Adipocyte (in vitro differentiated cells): Measurements from ENCODE around the gene SLC35B2.

Source experiments
- DNase-seq: peaks from one replicate; pipeline ENCODE4 v3.0.0-alpha.2; 2015; ENCODE audit warnings: low read depth
- H3K27me3 ChIP-seq: replicated peaks from 2 replicates; pipeline ENCODE4 v1.7.0; 2013; ENCODE audit warnings: mild to moderate bottlenecking, low read length, moderate library complexity; ENCODE audit not compliant: control insufficient read depth, insufficient read depth
- H3K36me3 ChIP-seq: 2 replicates; pipeline ENCODE4 v1.7.0; 2013; ENCODE audit warnings: low read length, mild to moderate bottlenecking, moderate library complexity; ENCODE audit not compliant: control insufficient read depth, insufficient read depth, severe bottlenecking
- H3K4me1 ChIP-seq: 2 replicates; pipeline ENCODE4 v1.7.0; 2013; ENCODE audit warnings: mild to moderate bottlenecking, low read length, moderate library complexity; ENCODE audit not compliant: control insufficient read depth, insufficient read depth
- H3K4me3 ChIP-seq: 2 replicates; pipeline ENCODE4 v1.7.0; 2013; ENCODE audit warnings: mild to moderate bottlenecking, low read length, moderate library complexity
- H3K9ac ChIP-seq: 2 replicates; pipeline ENCODE4 v1.7.0; 2013; ENCODE audit warnings: mild to moderate bottlenecking, low read length, moderate library complexity
- H3K9me3 ChIP-seq: 2 replicates; pipeline ENCODE4 v1.7.0; 2013; ENCODE audit warnings: mild to moderate bottlenecking, low read length, moderate library complexity; ENCODE audit not compliant: control insufficient read depth

Gene SLC35B2

GRCh38 chr6:44298055-44298803, 40.9 kb upstream of the SLC35B2 start:
- peak overlapping the region; percentile 70 for H3K4me3 ChIP-seq
- H3K9me3 ChIP-seq = no peaks in the 10 kb centered on the region
- peaks cover 5% of the 10 kb centered on the region for H3K4me1 ChIP-seq
- H3K36me3 ChIP-seq = peaks cover 25% of the 10 kb centered on the region
- H3K27me3 ChIP-seq = peaks cover 39% of the 10 kb centered on the region
- no peak for DNase-seq
- H3K9ac ChIP-seq = no peak overlapping the region

- peaks cover 5% of the 10 kb centered on the region for H3K4me1 ChIP-seq
- peaks cover 48% of the 10 kb centered on the region for H3K27me3 ChIP-seq
- peak; percentile 76 for DNase-seq
- H3K9me3 ChIP-seq = no peaks in the 10 kb centered on the region
- H3K4me3 ChIP-seq = peak overlapping the region; percentile 70
- H3K9ac ChIP-seq = no peak overlapping the region
- peaks cover 18% of the 10 kb centered on the region for H3K36me3 ChIP-seq
Measured at GRCh38 chr6:44297063-44298038, 40.0 kb upstream of the SLC35B2 start.

DNA sequence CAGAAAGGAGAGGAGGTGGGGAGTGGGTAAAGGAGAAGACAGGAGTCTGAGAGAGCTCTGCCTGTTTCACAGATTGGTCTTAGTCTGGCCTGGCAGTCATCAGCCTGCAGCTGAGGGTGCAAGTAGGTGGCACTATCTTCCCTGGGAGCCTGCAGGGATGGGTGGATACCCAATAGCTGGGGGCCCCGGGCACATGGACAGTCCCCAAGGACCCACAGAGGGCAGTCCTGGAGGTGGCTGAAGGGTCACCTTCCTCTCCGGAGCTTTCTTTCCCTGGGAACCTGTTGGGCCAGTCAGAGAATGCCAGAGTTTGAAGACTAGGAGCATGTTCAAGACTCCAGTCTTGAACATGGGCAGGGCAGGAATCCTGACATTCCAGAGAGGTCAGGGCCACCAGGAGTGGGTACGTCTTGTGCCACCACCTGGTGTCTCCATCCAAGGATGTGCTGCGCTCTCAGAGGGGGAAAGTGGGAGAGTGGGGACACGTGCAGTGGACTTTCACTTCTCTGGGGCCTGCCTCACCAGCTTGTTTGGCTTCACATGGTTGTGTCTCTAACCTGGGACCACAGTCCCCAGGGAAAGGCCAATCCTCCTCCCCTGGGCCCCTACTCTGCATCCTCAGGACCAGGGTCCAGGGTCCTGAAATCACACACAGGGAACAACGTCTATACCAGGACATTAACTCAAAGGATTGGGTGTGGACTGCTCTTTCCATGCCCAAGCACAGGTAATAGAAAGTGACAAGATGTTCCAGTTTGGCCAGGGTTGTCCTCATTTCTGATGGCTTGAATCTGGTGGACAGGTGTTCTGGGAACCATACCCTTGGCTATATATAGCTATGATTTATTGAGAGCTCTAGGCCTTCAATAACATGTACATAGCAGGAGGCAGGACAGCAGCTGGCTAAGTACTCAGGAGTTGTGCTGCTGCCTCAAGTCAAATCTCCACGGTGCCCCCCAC, 37.8 kb upstream of the SLC35B2 start:
- peaks cover 5% of the 10 kb centered on the region for H3K4me1 ChIP-seq
- peaks cover 69% of the 10 kb centered on the region for H3K27me3 ChIP-seq

GRCh38 chr6:44292661-44293365, 35.5 kb upstream of the SLC35B2 start:
- Histone ChIP-seq H3K36me3 (no peaks in the 10 kb centered on the region), H3K4me3 (no peak overlapping the region), H3K4me1 (peaks cover 2% of the 10 kb centered on the region), H3K9me3 (no peaks in the 10 kb centered on the region), H3K27me3 (peaks cover 86% of the 10 kb centered on the region), H3K9ac (no peak overlapping the region)
- no peak for DNase-seq

More for the DNA sequence above, 37.8 kb upstream of the SLC35B2 start:
- DNase-seq = no peak
- Histone ChIP-seq H3K9ac (no peak overlapping the region), H3K4me3 (no peak overlapping the region), H3K36me3 (no peaks in the 10 kb centered on the region), H3K9me3 (no peaks in the 10 kb centered on the region)

DNA sequence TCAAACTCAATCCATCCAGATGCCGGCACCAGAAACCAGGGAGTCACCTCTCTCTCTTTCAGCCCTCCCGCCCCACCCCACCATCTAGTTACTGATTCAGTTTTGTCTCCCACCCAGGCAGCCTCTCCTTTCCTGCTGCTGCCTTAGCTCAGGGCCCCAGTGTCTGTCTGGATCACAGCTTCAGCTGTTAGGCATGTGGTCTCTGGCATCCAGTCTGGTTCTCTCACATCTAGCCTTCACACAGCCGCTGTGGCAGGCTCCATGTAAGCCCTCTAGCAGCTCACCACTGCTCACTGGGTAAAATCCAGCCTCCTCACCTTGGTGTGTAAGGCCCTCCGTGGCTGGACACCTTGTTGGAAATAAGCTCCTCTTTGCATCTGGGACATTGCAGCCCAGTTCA, 34.5 kb upstream of the SLC35B2 start:
- H3K9ac ChIP-seq = no peak overlapping the region
- H3K9me3 ChIP-seq = no peaks in the 10 kb centered on the region
- no peaks in the 10 kb centered on the region for H3K4me1 ChIP-seq
- H3K27me3 ChIP-seq = peaks cover 89% of the 10 kb centered on the region
- H3K36me3 ChIP-seq = no peaks in the 10 kb centered on the region
- H3K4me3 ChIP-seq = no peak overlapping the region
- DNase-seq = no peak

GRCh38 chr6:44289726-44290260, 32.5 kb upstream of the SLC35B2 start:
- no peaks in the 10 kb centered on the region for H3K36me3 ChIP-seq
- peaks cover 86% of the 10 kb centered on the region for H3K27me3 ChIP-seq
- H3K4me1 ChIP-seq = no peaks in the 10 kb centered on the region
- no peak for DNase-seq
- no peak overlapping the region for H3K4me3 ChIP-seq
- H3K9me3 ChIP-seq = no peaks in the 10 kb centered on the region
- no peak overlapping the region for H3K9ac ChIP-seq

GRCh38 chr6:44286747-44287146, 29.4 kb upstream of the SLC35B2 start:
- Histone ChIP-seq H3K4me1 (no peaks in the 10 kb centered on the region), H3K27me3 (peaks cover 88% of the 10 kb centered on the region), H3K4me3 (no peak overlapping the region), H3K36me3 (no peaks in the 10 kb centered on the region), H3K9ac (no peak overlapping the region), H3K9me3 (no peaks in the 10 kb centered on the region)
- DNase-seq = no peak

GRCh38 chr6:44286285-44286565, 28.9 kb upstream of the SLC35B2 start:
- Histone ChIP-seq H3K27me3 (peaks cover 88% of the 10 kb centered on the region), H3K9me3 (no peaks in the 10 kb centered on the region), H3K36me3 (no peaks in the 10 kb centered on the region), H3K9ac (no peak overlapping the region), H3K4me1 (no peaks in the 10 kb centered on the region), H3K4me3 (no peak overlapping the region)
- no peak for DNase-seq

GRCh38 chr6:44285552-44286284, 28.4 kb upstream of the SLC35B2 start:
- Histone ChIP-seq H3K4me3 (no peak overlapping the region), H3K9ac (no peak overlapping the region), H3K4me1 (no peaks in the 10 kb centered on the region), H3K36me3 (no peaks in the 10 kb centered on the region), H3K27me3 (peaks cover 88% of the 10 kb centered on the region), H3K9me3 (no peaks in the 10 kb centered on the region)
- peak; percentile 34 for DNase-seq

GRCh38 chr6:44284867-44285266, 27.5 kb upstream of the SLC35B2 start:
- Histone ChIP-seq H3K9me3 (no peaks in the 10 kb centered on the region), H3K27me3 (peaks cover 88% of the 10 kb centered on the region), H3K9ac (no peak overlapping the region), H3K36me3 (no peaks in the 10 kb centered on the region), H3K4me3 (no peak overlapping the region), H3K4me1 (no peaks in the 10 kb centered on the region)
- no peak for DNase-seq
